Activated CD4-positive, alpha-beta T cell treated with anti-CD3 and anti-CD28 coated beads, Interleukin-2, Interleukin-6, amounts not matched to agents 100 ng/mL and 50 ng/mL, durations not matched to agents 16 hours and 8 hours (primary cell): Measurements from ENCODE around the gene ZMYND15.

ENCODE experiments used
- DNase-seq: peaks from one replicate; pipeline ENCODE4 v3.0.0-alpha.2; 2020

ZMYND15 gene

GRCh38 chr17:4743898-4744297, 4.3 kb downstream of the ZMYND15 start:
- no peak for DNase-seq

DNA sequence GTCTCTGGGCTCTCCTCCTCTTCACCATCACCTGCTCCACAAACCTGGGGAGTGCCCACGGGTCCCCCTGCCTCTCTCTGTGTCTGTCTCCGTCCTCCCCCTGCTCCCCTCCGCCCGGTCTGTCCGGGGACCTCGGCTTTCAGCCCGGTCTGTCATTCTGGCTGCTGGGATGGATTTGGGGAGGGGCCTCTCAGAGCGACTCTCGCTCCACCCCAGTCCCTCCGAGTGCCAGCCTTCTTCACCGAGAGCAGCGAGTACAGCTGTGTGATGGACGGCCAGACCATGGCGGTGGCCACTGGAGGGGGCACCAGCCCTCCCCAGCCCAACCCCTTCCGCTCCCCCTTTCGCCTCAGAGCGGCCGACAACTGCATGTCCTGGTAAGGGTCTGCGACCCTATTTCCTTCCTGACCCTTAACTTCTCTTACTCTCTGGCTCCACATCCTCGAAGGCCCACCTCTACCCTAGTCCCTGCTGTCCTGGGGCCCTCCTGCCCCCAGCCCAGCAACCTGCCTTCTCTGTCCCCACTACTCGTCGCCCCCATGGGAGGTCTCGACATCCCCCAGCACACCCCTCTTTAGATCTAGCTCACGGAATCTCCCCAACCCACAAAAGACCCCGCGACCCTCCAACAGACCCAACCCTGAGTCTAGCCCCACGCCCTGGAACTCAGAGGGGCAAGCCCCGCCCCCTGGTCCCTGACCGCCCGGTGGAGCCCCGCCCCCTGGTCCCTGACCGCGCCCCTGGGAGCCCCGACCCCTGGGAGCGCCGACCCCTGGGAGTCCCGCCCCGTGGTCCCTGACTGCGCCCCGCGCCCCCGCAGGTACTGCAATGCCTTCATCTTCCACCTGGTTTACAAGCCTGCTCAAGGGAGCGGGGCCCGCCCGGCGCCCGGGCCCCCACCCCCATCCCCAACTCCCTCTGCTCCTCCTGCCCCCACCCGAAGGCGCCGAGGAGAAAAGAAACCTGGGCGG, 5.7 kb downstream of the ZMYND15 start:
- no peak for DNase-seq

DNA sequence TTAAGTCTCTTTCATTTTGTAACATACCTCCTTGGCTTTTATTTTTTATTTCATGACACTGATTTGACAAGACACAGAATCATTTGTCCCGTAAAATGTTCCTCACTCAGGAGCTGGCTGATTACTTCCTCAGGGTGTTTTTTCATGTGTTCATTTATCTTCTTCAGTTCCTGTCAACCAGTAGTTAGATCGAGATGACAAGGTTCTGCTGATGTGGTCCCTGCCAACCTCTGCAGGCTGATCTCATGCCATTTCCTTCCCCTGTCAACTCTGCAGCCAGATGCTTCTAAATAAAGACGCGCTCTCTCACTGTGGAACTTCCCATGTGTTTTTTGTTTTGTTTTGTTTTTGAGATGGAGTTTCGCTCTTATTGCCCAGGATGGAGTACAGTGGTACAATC, 8.2 kb downstream of the ZMYND15 start:
- DNase-seq, result peak; percentile 63

DNA sequence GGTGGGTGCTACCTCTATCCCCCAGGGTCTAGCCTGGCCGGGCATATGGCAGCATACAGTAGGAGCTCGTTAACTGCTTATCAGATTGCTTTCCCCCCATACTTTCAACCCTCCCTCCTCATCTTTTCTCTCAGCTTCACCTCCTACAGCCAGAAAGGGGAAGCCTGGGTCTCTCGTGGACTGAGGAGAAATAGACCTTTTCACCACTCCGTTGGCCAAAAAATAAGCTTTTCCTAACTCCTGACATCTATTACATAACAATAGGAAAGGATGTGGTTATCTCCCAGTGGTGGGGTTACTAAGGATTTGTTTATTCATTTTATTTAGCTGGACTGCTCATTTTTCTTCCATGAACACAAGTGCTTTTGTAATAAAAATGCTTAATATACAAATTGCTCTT, 9.1 kb downstream of the ZMYND15 start:
- no peak for DNase-seq

- DNase-seq, result no peak
Measured at GRCh38 chr17:4750606-4751005, 11.0 kb downstream of the ZMYND15 start.

DNA sequence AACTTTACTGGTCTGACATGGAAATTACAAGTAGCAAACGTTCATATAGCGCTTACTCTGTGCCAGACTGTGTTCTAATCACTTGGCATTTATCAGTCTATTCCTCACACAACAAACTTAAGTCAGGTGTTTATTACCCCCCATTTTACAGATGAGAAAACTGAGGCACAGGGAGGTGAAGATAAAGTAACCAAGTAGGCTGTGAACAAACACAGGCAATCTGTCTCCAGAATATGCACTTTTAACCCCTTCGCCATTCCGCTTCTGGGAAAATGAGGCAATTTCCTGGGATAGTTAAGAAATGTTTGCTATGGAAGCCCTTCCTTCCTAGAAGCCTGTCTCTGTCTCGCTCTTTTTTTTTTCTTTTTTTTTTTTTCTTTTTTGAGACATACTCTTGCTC, 12.3 kb downstream of the ZMYND15 start:
- no peak for DNase-seq

GRCh38 chr17:4753392-4753791, 13.8 kb downstream of the ZMYND15 start:
- DNase-seq, result no peak

- no peak for DNase-seq
Measured at GRCh38 chr17:4759776-4760236, 20.2 kb downstream of the ZMYND15 start.

DNA sequence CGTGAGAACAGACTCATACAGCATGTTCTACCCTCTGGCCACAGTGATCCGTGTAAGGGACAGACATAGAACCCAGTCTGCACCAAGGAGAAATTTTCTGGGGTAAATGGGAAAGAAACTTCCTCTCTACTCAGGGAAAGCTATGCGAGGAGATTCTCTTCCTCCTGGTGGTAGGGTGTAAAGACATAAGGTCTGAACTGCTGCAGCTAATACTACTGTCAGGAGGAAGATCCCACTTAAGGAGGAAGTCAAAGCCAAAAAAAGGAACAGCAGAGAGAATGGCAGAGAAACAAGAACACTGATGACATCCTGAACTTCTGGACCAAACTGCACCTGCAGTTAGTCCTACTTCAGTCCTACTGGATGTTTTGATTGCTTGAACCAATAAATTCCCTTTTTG, 25.0 kb downstream of the ZMYND15 start:
- DNase-seq, result no peak

- DNase-seq, result no peak
Measured at GRCh38 chr17:4766201-4766600, 26.6 kb downstream of the ZMYND15 start.

GRCh38 chr17:4766723-4767122, 27.1 kb downstream of the ZMYND15 start:
- no peak for DNase-seq

- no peak for DNase-seq
Measured at GRCh38 chr17:4768298-4768697, 28.7 kb downstream of the ZMYND15 start.

- DNase-seq, result no peak
Measured at GRCh38 chr17:4769628-4770027, 30.0 kb downstream of the ZMYND15 start.

DNA sequence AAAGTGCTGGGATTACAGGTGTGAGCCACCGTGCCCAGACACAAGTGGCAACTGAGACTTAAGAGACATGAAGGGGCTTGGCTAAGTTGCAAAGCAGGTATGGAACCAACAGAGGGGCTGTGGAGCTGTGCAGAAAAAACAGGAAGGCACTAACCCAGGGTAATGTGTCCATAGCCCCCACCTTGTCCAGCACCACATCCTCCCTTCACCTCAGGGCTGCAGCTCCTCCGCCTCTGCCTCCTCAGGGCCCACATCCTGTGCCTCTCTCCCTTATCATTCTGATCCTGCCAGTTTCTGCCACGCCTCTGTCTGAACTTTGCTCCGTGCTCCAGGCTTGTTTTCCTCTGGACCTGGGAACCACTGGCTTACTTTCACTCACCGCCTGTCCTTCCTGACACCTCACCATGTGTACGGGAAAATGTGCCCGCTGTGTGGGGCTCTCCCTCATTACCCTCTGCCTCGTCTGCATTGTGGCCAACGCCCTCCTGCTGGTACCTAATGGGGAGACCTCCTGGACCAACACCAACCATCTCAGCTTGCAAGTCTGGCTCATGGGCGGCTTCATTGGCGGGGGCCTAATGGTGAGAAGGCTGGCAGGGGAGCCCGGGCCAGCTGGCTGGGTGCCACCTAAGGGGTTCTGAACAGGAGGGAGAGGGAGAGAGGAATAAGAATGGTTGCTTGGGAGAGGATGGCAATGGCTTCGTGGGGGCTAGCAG, 32.0 kb downstream of the ZMYND15 start, which contains the start of gene TM4SF5:
Gene TM4SF5, plus strand, starts transcription at position 368 of the 716 bp plus-strand sequence. Its CDS starts 37 bp downstream, at position 405.
- peak; percentile 15 for DNase-seq

- no peak for DNase-seq
Measured at GRCh38 chr17:4772235-4772613, 32.6 kb downstream of the ZMYND15 start.

GRCh38 chr17:4777969-4778760, 38.5 kb downstream of the ZMYND15 start:
- DNase-seq, result no peak

GRCh38 chr17:4780325-4780955, 40.8 kb downstream of the ZMYND15 start:
- DNase-seq, result no peak

DNA sequence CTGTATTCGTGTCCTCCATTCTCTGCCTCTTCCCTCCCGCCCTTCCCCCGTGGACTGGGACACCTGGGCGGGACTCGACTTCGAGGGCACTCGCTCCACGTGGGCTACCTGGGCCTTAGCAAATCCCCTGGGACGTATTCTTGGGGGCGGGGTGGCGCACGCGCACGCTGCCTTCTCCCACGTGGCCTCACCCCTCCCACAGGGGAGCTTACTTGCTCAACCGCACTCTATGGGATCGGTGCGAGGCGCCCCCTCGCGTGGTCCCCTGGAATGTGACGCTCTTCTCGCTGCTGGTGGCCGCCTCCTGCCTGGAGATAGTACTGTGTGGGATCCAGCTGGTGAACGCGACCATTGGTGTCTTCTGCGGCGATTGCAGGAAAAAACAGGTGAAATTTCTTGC, 43.0 kb downstream of the ZMYND15 start:
- DNase-seq, result peak; percentile 10

GRCh38 chr17:4785311-4786105, 45.9 kb downstream of the ZMYND15 start:
- DNase-seq, result no peak

DNA sequence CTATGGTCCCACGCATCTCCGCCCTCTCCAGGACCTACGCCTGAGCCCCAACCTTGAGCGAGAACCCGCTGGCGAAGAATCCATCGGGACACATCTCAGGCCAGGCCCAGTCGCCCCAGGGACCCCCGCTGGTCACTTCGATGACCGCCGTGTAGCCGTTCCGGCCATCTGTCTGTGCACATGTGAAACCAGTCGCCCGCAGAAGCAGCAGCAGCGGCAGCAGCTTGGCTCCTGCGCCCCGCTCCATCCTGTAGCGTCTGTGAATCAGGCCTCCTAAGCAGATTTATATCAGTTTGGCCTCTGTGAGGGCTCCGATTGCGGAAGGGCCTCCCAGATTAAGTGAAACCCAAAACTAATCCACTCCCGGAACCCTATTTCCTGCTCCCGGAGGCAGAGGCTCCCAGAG, 46.5 kb downstream of the ZMYND15 start, which contains the start of gene VMO1:
Gene VMO1, minus strand, starts transcription at position 259 of the 406 bp plus-strand sequence. Its CDS starts 12 bp downstream, at position 247.
- no peak for DNase-seq

- DNase-seq, result no peak
Measured at GRCh38 chr17:4786516-4786915, 46.9 kb downstream of the ZMYND15 start.
